ENCODE data around the gene PPP4R2.
"Not testable (repeated sequence)": the region's sequence is repeated elsewhere in the genome, so short reads cannot be mapped to it uniquely, and the experiment has no call there.

PPP4R2 gene

DNA sequence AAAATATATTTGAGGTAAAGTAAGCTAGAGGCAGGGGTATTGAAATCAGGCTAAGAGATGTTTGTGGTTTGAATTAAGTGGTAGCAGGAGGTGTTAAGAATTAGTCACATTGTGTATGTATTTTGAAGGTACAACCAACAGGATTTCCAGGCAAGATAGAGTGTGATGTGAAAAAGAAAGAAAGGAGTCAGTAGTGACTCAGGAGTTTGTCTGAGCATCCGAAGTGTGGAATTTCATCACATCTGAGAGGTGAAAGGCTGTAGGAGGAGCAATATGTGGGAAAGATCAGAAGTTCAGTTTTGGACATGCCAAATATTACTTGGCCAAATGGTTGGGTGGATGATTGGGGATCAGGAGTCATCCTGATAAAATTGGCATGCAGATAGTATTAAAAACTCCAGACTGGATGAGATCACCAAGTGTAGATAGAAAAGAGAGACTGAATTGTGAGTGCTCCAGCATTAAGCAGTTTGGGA, 32.7 kb downstream of the PPP4R2 start:
- DNase-seq: no peak

GRCh38 chr3:73030073-73030597, 33.5 kb downstream of the PPP4R2 start:
- no peak for DNase-seq

- DNase-seq: no peak
Measured at GRCh38 chr3:73031573-73032103, 35.0 kb downstream of the PPP4R2 start.

- no peak for DNase-seq
Measured at GRCh38 chr3:73036694-73037591, 40.3 kb downstream of the PPP4R2 start.

GRCh38 chr3:73041537-73041936, 44.9 kb downstream of the PPP4R2 start:
- DNase-seq: no peak

DNA sequence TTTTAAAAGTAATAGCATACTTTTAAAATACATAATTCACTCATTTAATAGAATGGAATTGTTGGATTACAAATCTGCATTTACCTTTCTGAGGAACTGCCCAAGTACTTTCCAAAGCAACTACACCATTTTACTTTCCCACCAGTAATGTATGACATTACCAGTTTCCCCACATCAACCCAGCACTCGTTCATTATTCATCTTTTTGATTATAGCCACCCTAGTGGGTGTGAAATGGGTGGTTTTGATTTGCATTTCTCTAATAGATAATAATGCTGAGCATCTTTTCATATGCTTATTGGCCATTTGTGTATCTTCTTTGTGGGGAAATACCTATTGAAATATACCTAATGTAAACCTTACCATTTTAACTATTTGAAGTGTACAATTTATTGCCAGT, 46.8 kb downstream of the PPP4R2 start:
- DNase-seq: no peak

DNA sequence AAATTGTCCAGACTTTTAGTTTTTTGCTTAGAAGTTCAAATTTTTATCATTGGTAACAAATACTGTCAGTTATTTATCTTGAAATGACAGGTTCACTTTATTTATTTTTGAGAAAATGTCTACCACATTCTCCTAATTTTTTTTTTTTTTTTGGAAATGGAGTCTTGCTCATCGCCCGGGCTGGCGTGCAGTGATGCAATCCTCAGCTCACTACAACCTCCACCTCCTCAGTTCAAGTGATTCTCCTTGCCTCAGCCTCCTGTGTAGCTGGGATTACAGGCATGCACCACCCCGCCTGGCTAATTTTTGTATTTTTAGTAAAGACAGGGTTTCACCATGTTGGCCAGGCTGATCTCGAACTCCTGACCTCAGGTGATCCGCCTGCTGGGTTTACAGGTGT, 48.8 kb downstream of the PPP4R2 start:
- no peak for DNase-seq

DNA sequence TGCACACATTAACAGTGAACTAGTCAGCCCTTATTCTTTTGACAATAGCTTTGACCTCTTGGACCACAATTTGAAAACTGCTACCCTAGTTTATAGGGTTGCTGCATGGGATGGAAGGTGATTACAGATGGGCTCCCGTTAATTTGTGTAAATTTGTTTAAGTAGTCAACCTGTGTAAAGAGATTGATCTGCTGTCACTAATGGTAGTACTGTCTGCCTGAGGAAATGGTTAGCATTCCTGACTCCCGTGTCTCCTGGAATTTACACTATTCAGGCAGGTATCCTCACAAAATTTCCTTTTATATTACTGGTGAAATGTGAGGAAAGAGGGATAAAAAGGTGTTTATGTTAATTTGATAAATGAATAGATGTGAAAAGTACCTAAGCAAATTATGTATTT, 49.6 kb downstream of the PPP4R2 start:
- DNase-seq: no peak

DNA sequence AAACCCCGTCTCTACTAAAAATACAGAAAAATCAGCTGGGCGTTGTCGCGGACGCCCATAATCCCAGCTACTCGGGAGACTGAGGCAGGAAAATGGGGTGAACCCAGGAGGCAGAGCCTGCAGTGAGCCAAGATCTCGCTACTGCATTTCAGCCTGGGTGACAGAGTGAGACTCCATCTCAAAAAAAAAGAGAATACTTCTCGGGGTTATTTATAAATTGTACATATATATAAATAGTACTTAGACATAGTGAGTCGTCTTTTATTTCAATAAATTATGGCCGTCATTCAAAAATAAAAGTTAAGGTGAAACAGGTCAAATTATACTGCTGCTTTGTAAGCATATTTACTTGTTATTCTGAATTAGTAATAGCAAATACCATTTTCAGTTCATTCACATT, 52.7 kb downstream of the PPP4R2 start:
- no peak for DNase-seq

GRCh38 chr3:73052857-73053256, 56.2 kb downstream of the PPP4R2 start:
- peak in 1 of 2 experiments; percentile 22 for DNase-seq

DNA sequence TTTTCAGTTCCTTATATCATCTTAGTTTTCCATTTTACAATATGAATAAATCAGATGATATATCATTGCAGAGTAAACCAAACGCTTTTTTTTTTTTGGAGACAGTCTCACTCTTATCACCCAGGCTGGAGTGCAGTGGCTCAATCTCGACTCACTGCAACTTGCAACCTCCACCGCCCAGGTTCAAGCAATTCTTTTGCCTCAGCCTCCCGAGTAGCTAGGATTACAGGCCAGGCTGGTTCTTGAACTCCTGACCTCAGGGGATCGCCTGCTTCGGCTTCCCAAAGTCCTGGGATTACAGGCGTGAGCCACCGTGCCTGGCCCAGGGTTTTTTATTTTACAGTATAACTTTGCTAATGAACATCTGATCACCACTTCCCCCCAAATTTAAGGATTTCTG, 59.0 kb downstream of the PPP4R2 start:
- DNase-seq: no peak

DNA sequence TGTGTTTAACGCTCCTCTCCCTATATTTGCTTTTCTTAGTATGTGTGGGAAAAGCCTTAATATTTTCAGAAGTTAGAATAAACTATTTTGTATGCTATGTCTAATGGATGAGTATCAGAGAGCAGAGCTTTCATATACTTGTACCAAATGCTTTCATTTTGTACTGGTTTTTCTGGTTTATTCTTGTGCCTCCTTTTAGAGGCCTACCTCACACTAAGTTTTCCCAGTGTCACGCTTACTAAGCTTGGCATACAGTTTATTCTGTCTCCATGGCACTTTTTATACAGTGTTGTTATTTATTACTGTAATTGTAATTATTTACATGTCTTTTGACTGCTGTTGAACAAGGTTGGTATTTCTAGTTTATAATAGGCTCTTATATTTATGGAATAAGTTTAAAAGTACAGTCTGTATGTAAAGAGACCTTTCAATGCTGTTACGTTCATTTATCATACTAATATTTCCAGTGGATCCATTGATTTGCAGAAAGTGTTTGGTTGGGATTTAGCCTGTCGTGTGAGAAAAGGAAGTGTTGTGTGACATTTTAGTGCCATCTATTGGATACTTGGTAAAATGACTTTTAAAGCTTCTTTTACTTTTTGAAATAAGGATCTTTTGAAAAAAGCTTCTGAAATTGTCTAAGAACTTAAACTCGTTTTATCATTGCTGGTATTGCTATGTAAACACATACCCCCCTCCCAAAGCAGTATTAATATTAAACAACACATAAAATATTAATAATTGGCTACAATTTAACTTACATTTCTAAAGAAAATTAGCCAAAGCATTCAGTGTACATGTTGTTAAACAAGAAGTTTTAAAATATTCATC, 59.6 kb downstream of the PPP4R2 start:
- no peak for DNase-seq

- DNase-seq: no peak
Measured at GRCh38 chr3:73056845-73057150, 60.2 kb downstream of the PPP4R2 start.

DNA sequence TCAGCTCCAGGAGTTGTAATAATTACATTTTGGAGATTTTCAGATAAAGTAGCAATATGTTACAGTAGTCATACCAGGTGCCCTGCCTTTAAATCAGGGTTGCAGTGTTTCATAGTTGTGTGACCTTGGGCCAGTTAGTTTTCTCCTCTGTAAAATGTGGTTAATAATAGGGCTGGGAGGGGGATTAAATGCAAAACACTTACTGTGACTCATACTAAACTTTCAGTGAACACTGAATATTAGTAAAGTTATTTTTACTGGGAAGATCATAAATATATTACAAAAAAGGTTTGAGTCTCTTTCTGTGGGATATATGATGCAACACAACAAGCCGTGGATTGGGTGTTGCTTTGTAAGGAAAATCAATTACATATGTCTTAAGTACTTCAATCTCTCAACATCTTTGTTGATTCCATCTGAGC, 63.7 kb downstream of the PPP4R2 start:
- DNase-seq: no peak

DNA sequence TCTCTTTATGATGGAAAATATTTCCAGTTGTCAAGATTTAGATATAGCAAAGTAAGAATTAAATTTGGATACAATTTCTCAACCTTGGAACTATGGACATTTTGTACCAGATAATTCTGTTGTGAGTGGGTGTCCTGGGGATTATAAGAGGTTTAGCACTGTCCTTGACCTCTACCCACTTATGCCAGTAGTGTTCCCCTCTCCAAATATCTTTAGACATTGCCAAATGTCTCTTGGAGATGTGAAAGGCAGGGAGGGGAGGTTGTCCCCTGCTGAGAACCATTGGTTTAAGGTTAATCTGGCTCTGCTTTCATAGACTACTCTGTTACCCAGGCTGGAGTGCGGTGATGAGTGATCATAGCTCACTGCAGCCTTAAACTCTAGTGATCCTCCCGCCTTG, 64.8 kb downstream of the PPP4R2 start, which contains the start of gene EBLN2:
Gene EBLN2 (plus strand): TSS at position 244 of the 400 bp plus-strand sequence. CDS start 423 bp downstream, outside the sequence.
- DNase-seq: no peak

GRCh38 chr3:73066243-73066642, 69.6 kb downstream of the PPP4R2 start:
- DNase-seq: not testable (repeated sequence)

DNA sequence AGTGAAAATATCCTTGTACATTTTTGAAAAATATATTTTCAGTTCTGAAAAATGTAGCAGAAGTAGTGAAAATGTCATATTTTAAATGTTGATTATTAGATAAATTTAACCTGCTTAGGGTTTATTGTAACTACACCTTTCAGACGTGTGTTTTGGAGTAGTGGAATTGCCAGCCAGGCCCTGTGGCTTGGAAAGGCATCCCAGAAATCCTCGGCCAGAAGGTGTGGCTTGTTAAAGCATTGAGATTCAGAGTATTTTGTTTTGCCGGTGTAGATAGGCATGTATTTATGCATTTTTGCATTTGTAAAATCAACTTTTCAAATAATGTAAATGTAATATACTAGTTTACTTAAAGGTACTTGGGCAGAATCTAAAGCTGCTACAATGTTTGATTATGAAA, 71.8 kb downstream of the PPP4R2 start:
- no peak for DNase-seq

DNA sequence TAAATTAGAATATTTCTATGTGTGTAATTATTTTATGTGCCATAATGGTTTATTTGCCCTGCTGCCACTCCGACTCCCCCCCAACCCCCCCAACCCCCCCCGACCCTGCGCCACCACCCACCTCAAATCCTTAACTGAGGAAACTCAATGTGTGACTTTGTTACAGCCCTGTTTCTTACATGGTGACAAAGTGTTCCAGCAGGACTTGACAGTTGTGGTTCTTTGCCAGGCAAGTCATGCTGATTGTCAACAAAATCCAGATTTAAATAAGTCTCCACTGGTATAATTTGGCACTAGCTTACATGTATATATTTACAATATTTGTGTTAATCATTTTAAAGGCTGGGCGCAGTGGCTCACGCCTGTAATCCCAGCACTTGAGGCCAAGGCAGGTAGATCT, 72.6 kb downstream of the PPP4R2 start:
- no peak for DNase-seq

DNA sequence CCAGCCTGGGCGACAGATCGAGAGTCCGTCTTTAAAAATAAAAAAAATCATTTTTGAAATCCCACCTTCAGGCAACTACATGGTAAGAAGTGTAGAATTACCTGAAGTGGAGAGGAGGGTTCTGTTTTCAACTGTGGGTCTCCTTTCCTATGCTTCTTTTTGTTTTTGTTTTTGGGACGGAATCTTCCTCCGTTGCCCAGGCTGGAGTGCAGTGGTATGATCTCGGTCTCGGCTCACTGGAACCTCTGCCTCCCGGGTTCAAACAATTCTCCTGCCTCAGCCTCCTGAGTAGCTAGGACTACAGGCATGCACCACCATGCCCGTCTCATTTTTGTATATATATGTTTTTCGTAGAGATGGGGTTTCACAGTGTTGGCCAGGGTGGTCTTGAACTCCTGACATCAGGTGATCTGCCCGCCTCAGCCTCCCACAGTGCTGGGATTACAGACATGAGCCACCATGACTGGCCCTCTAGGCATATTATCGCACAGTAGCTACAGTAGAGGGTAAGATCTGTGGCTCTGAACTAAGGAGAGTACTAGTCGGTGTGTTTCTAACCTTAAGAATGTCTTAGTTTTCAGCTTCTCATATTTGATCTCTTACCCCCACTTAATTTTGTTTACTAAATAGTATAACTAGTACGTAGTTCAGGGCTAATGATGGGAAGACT, 73.3 kb downstream of the PPP4R2 start:
- DNase-seq: no peak

GRCh38 chr3:73070675-73071575, 74.3 kb downstream of the PPP4R2 start:
- DNase-seq: no peak

DNA sequence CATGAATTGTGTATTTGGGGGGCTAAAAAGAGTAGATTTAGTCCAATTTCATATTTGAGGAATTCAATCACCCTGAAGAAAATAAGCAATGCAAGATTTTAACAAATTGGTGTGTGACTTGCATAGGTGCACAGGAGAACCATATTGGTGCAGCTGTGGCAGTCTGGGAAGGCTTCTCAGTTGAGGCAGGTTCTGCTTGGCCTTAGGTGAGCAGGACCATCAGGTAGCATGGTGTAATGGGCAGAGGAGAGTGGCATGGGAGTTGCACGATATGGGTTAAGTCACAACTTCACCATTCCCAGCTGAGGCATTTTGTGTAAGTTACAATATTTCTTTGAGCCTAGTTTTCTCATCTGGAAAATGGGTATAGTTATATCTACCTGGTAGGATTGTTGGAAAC, 75.3 kb downstream of the PPP4R2 start:
- DNase-seq: no peak

DNA sequence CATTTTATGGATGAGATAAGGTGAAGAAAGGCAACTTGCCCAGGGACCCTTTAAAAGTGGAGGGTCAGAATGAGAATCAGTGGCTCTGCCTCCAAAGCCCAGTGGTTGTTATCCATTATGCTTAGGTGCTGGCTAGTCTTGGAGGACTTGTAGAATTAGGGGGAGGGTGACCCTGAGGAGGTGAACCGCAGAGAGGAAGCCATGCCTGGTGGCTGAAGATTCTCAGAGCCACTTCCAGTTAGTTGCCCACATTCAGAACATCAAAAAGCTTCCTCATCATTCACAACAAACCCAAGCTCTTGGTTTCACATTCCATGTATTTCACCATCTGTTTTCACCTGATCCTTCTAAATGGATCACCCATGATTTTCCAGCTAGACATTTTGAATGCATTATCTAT, 76.0 kb downstream of the PPP4R2 start:
- DNase-seq: no peak
